ENCODE measurements around the gene WDR83. TPM values are rescaled to one million over a fixed set of nuclear protein-coding genes. Genes with fewer than 3 reads are reported as not detected.
"Not testable (repeated sequence)": the region's sequence is repeated elsewhere in the genome, so short reads cannot be mapped to it uniquely, and the experiment has no call there.

Gene WDR83, protein sequence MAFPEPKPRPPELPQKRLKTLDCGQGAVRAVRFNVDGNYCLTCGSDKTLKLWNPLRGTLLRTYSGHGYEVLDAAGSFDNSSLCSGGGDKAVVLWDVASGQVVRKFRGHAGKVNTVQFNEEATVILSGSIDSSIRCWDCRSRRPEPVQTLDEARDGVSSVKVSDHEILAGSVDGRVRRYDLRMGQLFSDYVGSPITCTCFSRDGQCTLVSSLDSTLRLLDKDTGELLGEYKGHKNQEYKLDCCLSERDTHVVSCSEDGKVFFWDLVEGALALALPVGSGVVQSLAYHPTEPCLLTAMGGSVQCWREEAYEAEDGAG
- total RNA-seq (2014; rRNA removed; shearing (Covaris generic)), result 21.7 and 22.1 TPM in 2 replicates

DNA sequence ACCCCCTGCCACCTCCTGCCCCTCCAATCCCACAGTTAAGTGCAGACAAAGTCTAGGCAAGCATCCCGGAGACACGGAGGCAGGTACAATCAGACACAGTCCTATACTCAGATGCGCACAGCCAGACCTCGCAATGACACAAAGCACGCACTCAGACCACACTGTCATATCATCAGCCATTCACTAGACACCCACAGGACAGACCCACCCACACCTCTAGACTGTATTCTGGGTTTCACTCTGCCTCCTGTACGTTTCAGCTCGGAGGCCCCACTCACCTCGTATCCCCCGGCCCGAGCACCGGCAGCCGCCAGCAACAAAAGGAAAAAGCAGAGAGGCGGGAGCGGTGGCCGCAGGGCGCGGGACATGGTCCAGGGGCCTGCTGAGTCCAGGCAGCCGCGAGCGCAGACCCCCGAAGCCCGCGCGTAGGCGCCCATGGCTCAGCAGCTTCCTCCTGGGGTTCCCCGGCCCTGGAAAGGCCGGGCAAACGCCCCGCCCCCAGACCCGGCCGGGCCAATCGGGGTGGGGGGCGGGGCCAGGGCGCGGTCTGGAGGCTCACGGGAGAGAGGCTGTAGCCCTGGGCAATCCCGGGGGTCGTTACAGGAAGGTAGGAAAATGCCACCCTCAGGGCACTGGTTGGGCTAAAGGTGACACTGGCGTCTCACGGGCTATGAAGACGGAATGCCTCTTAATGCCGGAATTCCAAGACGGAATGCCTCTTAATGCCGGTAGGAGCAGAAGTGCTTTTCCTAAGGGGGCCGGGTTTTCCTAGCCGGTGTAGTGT, at the start of gene WDR83, which contains the start of gene MAN2B1:
Gene WDR83 (plus strand): TSS at position 543 of the 784 bp plus-strand sequence. CDS start 2,984 bp downstream, outside the sequence.
Gene MAN2B1 (minus strand): TSS at position 478 of the 784 bp plus-strand sequence. CDS start 41 bp downstream, at position 437.
- peak; percentile 67 for DNase-seq (ENCODE audit: low spot score)

DNA sequence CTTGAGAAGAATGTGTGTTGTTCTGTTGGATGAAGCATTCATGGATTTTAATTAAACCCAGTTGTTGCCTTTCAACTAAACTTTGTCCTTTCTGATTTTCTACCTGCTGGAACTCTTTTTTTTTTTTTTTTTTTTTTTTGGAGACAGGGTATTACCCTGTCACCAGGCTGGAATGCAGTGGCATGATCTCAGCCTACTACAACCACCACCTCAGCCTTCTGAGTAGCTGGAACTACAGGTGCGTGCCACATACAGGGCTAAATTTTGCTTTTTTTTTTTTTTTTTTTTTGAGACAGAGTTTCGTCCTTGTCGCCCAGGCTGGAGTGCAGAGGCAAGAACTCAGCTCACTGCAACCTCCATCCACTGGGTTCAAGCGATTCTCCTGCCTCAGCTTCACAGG, 49.0 kb upstream of the WDR83 start:
- DNase-seq (ENCODE audit: low spot score), result no peak

DNA sequence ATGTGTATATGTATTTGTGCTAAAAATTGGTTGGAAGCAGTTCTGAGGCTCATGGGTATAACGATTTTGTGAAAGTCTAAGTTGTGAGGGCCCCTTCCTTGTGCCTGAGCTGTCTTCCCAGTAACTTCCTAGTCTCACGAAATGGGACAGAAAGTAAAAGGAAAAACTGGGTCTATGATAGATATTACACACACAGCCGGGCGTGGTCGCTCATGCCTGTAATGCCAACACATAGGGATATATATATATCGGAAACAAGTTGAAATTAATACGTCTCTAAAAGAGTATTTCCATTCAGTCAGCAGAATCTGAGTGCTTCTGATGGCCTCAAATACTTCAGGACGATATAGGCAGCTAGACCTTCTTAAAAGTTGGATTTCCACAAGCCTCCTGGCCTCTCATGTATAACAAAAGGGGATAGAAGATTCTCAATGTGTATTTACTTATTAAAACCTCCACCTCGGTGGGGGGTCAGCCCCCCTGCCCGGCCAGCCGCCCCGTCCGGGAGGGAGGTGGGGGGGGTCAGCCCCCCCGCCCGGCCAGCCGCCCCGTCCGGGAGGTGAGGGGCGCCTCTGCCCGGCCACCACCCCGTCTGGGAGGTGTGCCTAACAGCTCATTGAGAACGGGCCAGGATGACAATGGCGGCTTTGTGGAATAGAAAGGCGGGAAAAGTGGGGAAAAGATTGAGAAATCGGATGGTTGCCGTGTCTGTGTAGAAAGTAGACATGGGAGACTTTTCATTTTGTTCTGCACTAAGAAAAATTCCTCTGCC, 45.2 kb upstream of the WDR83 start:
- DNase-seq (ENCODE audit: low spot score), result not testable (repeated sequence)

DNA sequence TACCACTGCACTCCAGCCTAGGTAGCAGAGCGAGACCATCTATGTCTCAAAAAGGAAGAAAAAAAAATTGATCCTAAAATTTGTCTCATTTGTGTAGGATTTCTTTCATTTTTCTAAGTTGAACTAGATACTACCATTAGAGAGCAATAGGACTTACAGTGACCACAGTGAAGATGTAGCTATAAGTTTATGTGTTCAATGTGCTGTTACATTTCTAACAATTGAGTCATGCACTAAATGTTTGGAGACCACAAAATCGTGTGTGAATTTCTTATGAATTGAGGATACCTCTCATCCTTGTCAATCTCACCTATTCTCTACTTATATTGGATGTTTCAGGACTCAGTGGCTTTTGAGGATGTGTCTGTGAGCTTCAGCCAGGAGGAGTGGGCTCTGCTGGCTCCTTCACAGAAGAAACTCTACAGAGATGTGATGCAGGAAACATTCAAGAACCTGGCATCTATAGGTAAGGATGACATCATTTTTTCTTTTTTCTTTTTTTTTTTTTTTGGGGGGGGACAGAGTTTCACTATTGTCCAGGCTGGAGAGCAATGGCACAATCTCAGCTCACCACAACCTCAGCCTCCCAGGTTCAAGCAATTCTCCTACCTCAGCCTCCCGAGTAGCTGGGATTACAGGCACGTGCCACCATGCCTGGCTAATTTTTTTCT, 43.1 kb upstream of the WDR83 start:
- no peak for DNase-seq (ENCODE audit: low spot score)

DNA sequence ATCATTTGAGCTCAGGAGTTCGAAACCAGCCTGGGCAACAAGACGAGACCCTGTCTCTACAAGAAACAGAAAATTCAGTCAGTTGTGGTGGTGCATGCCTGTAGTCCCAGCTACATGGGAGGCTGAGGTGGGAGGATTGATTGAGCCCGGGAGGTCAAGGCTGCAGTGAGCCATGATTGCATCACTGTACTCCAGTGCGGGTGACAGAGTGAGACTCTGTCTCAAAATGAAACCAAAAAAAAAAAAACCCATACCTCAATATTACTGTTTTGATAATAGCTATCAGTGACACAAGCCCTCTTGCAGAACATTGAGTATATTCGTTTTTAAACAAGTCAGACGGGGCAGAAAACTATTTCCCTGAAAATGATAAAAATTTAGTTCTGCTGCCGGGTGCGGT, 39.6 kb upstream of the WDR83 start:
- no peak for DNase-seq (ENCODE audit: low spot score)

DNA sequence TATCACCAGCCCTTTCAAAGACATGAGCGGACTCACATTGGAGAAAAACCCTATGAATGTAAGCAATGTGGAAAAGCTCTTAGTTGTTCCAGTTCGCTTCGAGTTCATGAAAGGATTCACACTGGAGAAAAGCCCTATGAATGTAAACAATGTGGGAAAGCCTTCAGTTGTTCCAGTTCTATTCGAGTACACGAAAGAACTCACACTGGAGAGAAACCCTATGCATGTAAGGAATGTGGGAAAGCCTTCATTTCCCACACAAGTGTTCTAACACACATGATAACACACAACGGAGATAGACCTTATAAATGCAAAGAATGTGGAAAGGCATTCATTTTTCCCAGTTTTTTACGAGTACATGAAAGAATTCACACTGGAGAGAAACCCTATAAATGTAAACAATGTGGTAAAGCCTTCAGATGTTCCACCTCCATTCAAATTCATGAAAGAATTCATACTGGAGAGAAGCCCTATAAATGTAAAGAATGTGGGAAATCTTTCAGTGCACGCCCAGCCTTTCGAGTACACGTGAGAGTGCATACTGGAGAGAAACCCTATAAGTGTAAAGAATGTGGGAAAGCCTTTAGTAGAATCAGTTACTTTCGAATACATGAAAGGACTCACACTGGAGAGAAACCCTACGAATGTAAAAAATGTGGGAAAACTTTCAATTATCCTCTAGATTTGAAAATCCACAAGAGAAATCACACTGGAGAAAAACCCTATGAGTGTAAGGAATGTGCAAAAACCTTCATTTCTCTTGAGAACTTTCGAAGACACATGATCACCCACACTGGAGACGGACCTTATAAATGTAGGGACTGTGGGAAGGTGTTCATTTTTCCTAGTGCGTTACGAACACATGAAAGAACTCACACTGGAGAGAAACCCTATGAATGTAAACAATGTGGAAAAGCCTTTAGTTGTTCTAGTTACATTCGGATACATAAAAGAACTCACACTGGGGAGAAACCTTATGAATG, 38.3 kb upstream of the WDR83 start:
- no peak for DNase-seq (ENCODE audit: low spot score)

DNA sequence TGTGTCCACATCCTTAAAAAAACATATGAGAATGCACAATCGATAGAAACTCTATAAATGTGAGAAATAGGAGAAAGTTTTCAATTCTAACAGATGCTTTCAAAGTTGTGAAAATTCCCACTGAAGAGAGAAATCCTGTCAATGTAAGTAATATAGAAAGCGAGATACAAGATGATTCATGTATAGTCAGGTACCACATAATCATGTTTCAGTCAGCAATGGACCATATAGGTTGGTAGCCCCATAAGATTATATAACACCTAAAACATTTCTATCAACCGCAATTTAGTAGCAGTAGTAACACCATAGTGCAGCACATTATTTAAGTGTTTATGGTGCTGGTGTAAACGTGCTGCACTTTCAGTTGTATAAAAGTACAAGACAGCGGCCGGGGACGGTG, 37.4 kb upstream of the WDR83 start:
- no peak for DNase-seq (ENCODE audit: low spot score)

DNA sequence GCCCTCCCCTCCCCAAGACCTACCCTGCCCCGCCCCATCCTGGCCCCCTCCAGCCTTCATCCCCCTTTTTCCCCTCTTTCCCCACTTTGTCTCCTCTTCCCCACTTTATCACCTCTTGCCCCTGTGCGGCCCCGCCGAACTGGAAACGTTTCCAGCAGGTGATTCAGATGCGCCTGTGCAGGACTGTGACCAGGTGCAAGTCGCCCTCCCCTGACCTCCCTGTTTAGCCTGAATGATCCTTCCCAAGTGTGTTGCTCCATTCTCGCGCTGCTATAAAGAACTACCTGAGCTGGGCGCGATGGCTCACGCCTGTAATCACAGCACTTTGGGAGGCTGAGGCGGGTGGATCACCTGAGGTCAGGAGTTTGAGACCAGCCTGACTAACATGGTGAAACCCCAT, 30.0 kb upstream of the WDR83 start:
- no peak for DNase-seq (ENCODE audit: low spot score)

DNA sequence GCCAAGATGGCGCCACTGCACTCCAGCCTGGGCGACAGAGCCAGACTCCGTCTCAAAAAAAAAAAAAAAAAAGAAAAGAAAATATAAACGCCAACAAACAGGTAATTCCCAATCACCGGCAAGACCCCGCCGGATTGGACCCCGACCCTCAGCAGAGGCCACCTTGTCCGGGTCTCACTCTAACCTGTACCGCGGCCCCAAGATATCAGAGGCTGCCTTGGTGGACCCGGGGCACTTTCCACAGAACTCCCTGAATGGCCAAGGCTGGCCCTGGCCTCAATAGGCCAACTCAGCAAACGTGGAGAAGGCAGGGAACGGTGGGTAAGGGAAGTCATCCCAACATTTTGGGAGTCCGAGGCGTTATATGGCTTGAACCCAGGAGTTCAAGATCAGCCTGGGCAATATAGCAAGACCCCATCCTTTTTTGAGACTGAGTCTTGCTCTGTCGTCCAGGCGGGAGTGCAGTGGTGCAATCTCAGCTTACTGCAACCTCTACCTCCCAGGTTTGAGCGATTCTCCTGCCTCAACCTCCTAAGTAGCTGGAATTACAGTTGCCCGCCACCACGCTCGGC, 27.9 kb upstream of the WDR83 start:
- DNase-seq (ENCODE audit: low spot score), result no peak

DNA sequence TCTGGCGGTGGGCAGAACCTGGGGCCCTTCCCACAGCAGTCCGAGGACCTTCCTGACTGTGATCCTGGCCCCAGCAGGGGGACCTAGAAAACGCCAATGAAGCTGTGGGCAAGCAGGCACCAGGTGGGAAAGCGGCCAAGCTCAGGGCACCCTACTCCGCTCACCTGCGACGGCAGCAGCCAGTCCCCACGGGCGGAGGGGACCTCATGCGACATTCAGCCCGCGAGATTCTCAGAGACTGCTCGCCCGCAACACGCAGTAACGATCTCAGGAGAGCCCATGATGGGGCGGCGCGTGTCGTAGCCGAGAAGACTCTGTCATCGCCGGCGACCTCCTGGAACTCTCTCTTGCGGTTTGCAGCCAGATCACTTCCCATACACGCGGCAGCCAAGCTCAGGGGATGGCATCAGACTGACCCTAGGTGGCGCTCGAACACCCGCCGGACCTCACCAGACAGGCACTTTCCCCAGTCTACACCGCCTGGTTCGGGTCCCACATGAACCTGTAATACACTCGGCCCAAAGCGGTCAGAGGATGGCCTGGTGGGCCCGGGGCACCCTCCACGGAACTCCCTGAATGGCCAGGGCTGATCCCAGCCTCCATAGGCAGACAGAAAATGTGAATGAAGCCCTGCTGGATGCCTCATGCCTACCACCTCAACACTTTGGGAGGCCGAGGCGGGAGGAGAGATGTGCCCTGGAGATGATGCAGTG, 26.6 kb upstream of the WDR83 start:
- peak; percentile 65 for DNase-seq (ENCODE audit: low spot score)

DNA sequence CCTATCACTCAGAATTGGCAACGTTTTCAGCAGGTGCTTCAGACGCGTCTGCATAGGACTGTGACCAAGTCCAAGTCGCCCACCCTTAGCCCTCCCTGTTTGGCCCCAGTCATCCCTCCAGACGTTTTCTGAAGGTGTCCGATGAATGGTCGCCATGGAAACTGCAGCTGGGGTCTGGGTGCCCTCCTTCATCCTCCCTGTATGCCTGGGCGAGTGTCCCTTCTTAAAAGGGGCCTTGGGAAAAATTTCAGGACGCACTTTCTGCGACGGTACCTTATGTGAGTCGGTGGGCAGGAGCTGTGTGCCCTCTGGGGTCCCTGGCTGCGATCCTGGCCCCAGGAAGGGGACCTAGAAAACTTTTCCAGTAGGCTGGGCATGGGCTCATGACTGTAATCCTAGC, 25.2 kb upstream of the WDR83 start:
- DNase-seq (ENCODE audit: low spot score), result no peak

DNA sequence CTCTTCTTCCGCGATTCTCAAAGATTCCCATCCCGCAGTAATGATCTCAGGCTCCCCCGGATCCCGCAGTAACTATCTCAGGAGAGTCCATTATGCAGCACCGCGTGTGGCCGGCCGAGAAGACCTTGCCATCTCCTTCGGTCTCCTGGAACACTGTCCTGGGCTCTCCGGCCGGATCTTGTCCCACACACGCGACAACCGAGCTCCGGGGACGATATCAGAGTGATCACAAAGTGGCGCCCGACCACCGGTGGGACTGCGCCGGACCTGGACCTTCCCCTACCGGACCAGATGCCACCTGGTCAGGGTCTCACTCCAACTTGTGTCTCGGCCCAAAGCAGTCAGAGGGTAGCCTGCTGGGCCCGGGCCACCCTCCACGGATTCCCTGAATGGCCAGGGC, 24.1 kb upstream of the WDR83 start:
- no peak for DNase-seq (ENCODE audit: low spot score)

DNA sequence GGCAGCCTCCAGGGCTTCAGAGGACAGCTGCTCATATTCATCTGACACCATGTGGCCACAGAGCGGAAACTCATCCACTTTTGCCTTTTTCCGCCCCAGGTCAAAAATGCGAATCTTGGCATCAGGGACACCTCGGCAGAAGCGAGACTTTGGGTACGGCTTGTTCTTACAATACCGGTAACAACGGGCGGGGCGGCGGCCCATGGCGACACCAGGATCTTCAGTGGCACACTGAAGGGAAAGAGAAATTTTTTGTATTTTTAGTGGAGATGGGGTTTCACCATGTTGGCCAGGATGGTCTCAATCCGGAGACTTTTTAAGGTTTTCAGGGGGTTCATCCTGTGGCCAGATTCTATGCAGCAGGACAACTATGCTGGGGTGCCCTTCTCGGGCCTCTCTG, 22.9 kb upstream of the WDR83 start:
- not testable (repeated sequence) for DNase-seq (ENCODE audit: low spot score)

DNA sequence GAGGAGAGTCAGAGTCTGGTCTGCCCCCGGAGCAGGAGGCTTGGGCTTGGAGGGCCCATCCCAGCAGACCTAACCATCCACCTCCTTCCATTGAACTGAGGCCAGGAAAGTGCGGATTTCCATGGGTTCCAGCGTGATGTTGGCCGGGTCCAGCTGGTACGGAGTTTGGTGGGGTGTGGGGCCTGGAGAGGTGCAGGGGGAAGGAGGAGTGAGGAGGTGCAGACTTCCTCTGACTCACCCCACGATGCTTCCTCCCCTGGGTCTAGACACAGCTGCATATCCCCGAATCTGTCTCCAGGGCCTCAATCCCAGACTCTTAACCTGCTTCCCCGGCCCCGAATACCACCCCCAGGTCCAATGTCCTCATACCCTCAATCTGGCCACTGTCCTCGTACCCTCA, 20.1 kb upstream of the WDR83 start:
- no peak for DNase-seq (ENCODE audit: low spot score)

DNA sequence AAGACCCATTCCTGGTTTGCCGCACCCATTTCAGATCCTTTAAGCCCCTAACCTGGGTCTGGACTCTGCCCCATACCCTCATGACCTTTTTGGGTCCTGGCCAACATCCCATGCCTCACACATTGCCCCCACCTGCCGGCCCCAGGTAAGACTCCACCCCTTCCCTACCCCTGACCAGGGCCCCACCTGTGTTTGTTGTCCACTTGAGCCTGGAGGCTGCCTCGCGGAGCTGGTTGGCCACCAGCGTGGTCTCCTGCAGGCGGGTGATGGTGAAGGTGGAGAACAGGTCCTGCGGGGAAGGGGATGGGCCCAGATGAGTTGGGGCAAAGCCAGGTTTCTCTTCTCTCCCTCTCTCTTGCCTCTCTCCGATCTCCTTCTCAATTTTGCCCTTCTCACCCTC, 19.6 kb upstream of the WDR83 start:
- no peak for DNase-seq (ENCODE audit: low spot score)

DNA sequence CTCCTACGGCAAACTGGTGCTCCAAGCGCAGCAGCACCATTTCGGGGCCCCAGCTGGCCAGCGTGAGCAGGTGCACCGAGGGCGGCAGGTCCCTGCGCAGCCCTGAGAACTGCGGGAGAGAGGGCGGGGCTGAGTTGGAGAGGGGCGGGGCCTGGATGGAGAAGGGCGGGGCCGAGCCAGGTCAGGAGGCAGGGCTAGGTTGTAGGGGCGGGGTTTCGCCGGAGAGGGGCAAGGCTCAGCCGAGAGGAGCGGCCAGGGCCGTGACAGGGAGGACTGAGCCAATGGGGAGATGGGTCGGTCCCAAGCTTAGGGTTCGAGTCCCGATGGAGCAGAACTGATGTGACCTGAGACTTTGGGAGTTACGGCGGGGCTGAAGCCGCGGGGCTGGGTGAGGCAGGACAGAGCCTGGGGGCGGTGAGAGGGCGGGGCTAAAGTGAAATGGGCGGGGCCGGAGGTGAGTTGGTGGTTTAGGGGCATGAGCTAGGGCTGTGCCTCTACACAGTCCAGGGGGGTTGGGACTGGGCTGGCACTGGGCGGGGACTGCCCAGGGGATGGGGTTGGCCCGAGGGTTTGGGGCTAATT, 19.0 kb upstream of the WDR83 start:
- peak; percentile 43 for DNase-seq (ENCODE audit: low spot score)

DNA sequence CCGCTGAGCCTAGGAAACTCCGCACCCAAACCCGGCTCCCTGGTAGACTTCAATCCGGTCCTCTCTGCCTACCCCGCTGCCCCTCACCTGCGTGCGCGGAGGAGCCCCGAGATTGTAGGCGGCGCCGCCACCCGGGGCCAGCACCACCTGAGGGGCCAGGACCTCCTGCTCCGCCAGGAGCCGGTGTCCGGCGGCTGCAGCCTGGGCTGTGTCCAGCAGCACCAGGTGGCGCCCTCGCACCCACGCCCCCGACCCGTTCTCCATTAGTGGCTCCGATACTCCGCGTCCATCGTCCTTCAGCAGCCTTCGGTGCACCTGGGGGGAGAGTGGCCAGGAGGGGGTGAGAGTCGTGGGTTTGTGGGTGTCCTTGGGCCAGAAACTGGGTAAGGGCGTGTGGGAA, 18.5 kb upstream of the WDR83 start:
- no peak for DNase-seq (ENCODE audit: low spot score)

DNA sequence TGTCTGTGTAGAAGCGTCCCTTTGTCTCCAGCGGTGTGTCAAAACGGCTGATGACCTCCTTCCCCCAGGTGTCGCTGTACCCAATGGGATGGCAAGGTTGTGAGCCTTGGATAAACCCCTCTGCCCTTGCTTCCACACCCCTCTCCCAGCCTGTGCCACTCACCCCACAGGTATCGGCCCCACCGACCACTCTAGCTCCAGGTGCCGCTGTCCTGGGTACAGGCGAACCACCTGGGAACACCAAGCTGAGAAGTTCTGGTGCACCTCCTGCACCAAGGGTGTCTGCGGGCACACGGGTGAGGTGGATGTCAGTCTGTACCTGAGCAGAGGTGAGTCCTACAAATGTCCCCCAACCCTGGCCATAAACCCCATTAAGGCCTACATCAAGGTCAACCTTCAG, 16.7 kb upstream of the WDR83 start:
- no peak for DNase-seq (ENCODE audit: low spot score)

DNA sequence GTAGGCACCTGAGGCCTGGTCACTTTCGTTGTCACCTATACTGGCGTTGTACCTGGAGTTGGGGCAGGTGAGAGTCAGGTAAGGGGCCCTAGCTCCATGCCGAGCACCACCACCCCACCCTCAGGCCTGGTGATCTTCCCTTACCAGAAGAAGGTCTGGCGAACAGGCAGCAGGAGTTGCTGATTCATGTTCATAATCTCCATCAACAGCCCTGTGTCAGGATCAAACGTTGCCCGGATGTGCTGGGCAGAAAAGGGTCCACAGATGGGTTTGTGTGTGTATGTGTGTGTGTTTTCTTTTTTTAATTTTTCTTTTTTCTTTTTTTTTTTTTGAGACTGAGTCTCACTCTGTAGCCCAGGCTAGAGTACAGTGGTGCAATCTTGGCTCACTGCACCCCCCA, 14.4 kb upstream of the WDR83 start:
- DNase-seq (ENCODE audit: low spot score), result no peak

Data from HT-29 (cell line).